ENCODE measurements around the gene ADGRG6. TPM values are rescaled to one million over a fixed set of nuclear protein-coding genes. Genes with fewer than 3 reads are reported as not detected.
A peak's percentile ranks its signal among the peaks of the same experiment; 100 is the strongest.

Gene ADGRG6
- polyA plus RNA-seq, 1 of the 3 experiments (the other 2 are of a cell fraction), result 61.5 TPM

GRCh38 chr6:142333431-142333830 lies 31.6 kb downstream of the ADGRG6 start:
- Histone ChIP-seq H2AFZ (ENCODE audit: low read depth) (no peak overlapping the region), H3K4me3 (ENCODE audit: low read depth in 2 of 2, low read length in 1 of 2) (no peak overlapping the region), H3K27me3 (ENCODE audit: insufficient read depth) (no peaks in the 10 kb centered on the region), H4K20me1 (ENCODE audit: insufficient read depth) (no peaks in the 10 kb centered on the region), H3K9me3 (no peaks in the 10 kb centered on the region), H3K79me2 (ENCODE audit: insufficient read depth) (peaks cover 74% of the 10 kb centered on the region), H3K4me2 (no peak overlapping the region), H3K36me3 (replicated peaks in 1 of 2; ENCODE audit: control insufficient read depth in 1 of 2, insufficient read depth in 2 of 2, low read length in 1 of 2) (no peaks in the 10 kb centered on the region), H3F3A (replicated peaks; ENCODE audit: insufficient read depth) (peaks cover 44% of the 10 kb centered on the region), H3K9ac (no peak overlapping the region), H3K4me1 (ENCODE audit: control insufficient read depth in 1 of 2, insufficient read depth in 2 of 2, low read depth in 1 of 2, low read length in 1 of 2) (peaks cover 0 to 4% of the 10 kb centered on the region in 2 experiments; a peak in 2 of 4 replicates), H3K9me2 (no peaks in the 10 kb centered on the region), H3K27ac (ENCODE audit: low read depth in 2 of 2, low read length in 1 of 2) (peak overlapping the region; percentile 88 to 93; a peak in 3 of 4 replicates)
- TF ChIP-seq NFIC (IDR thresholded peaks at IDR 0.05; ENCODE audit: borderline replicate concordance), result no peak
- TF ChIP-seq RAD21 (IDR thresholded peaks at IDR 0.05; ENCODE audit: low read length), result no peak
- TF ChIP-seq CHD2 (IDR thresholded peaks at IDR 0.05; ENCODE audit: low read length, partially characterized antibody), result no peak
- TF ChIP-seq FOSL2 (IDR thresholded peaks at IDR 0.05; ENCODE audit: borderline replicate concordance, low read depth), result peak; percentile 46; the same call in 1 of the 2 replicates
- TF ChIP-seq YY1 (IDR thresholded peaks at IDR 0.05; ENCODE audit: low read depth), result no peak
- DNase-seq, result no peak
- ChIA-PET POLR2A (no interaction called here), CTCF (interaction anchor here (0.6 kb wide), 1 partner anchor 777 kb away, joined by 3 read pairs; no protein-coding TSS in a partner anchor)
- WGBS (ENCODE audit: low lambda C conversion rate), result 15% methylated on average over 2 of the region's 2 CpGs

GRCh38 chr6:142334294-142334693 lies 32.5 kb downstream of the ADGRG6 start:
- Histone ChIP-seq H3K27ac (ENCODE audit: low read depth in 2 of 2, low read length in 1 of 2) (peak overlapping the region; percentile 88 to 93), H2AFZ (ENCODE audit: low read depth) (peak overlapping the region; percentile 50; the same call in 1 of the 2 replicates), H3K79me2 (ENCODE audit: insufficient read depth) (peaks cover 73% of the 10 kb centered on the region), H3F3A (replicated peaks; ENCODE audit: insufficient read depth) (peaks cover 46% of the 10 kb centered on the region), H3K9me2 (no peaks in the 10 kb centered on the region), H3K36me3 (replicated peaks in 1 of 2; ENCODE audit: control insufficient read depth in 1 of 2, insufficient read depth in 2 of 2, low read length in 1 of 2) (no peaks in the 10 kb centered on the region), H3K4me3 (ENCODE audit: low read depth in 2 of 2, low read length in 1 of 2) (no peak overlapping the region), H4K20me1 (ENCODE audit: insufficient read depth) (no peaks in the 10 kb centered on the region), H3K27me3 (ENCODE audit: insufficient read depth) (no peaks in the 10 kb centered on the region), H3K4me2 (no peak overlapping the region), H3K9ac (peak overlapping the region; percentile 13; the same call in 1 of the 2 replicates), H3K9me3 (no peaks in the 10 kb centered on the region), H3K4me1 (ENCODE audit: control insufficient read depth in 1 of 2, insufficient read depth in 2 of 2, low read depth in 1 of 2, low read length in 1 of 2) (peaks cover 0 to 4% of the 10 kb centered on the region in 2 experiments; a peak in 2 of 4 replicates)
- 25% methylated on average over 2 of the region's 2 CpGs for WGBS (ENCODE audit: low lambda C conversion rate)
- no peak for DNase-seq
- ChIA-PET CTCF (no interaction called here), POLR2A (no interaction called here)
- TF ChIP-seq RCOR1 (IDR thresholded peaks at IDR 0.05; ENCODE audit: low read length), result no peak
- no peak for TF ChIP-seq EP300 (IDR thresholded peaks at IDR 0.05; ENCODE audit: borderline replicate concordance in 1 of 2, low read depth in 1 of 2, low read length in 1 of 2)
- TF ChIP-seq USF2 (IDR thresholded peaks at IDR 0.05; ENCODE audit: borderline replicate concordance, low read depth, low read length), result no peak

GRCh38 chr6:142335415-142335814 lies 33.6 kb downstream of the ADGRG6 start:
- TF ChIP-seq SMC3 (IDR thresholded peaks at IDR 0.05; ENCODE audit: low read depth, low read length) (no peak), TCF12 (IDR thresholded peaks at IDR 0.05) (no peak), USF1 (IDR thresholded peaks at IDR 0.05; ENCODE audit: borderline replicate concordance, low read depth) (no peak), PBX3 (IDR thresholded peaks at IDR 0.05) (no peak), CTCF (IDR thresholded peaks at IDR 0.05) (no peak), YY1 (IDR thresholded peaks at IDR 0.05; ENCODE audit: low read depth) (no peak), RCOR1 (IDR thresholded peaks at IDR 0.05; ENCODE audit: low read length) (no peak), TEAD4 (IDR thresholded peaks at IDR 0.05; ENCODE audit: borderline replicate concordance, insufficient read depth) (no peak), NRF1 (IDR thresholded peaks at IDR 0.05; ENCODE audit: low read depth, low read length) (no peak)

More at GRCh38 chr6:142335415-142335814, 33.6 kb downstream of the ADGRG6 start:
- no peaks in the 10 kb centered on the region for H3K9me3 ChIP-seq
- POLR2A ChIA-PET, result no interaction called here
- no peak overlapping the region for H3K9ac ChIP-seq
- H3K27ac ChIP-seq (ENCODE audit: low read depth in 2 of 2, low read length in 1 of 2), result peak overlapping the region; percentile 88 to 93
- H3K79me2 ChIP-seq (ENCODE audit: insufficient read depth), result peaks cover 73% of the 10 kb centered on the region
- H3K4me1 ChIP-seq (ENCODE audit: control insufficient read depth in 1 of 2, insufficient read depth in 2 of 2, low read depth in 1 of 2, low read length in 1 of 2), result peaks cover 0 to 4% of the 10 kb centered on the region in 2 experiments; a peak in 2 of 4 replicates
- no peaks in the 10 kb centered on the region for H4K20me1 ChIP-seq (ENCODE audit: insufficient read depth)
- H3K36me3 ChIP-seq (replicated peaks in 1 of 2; ENCODE audit: control insufficient read depth in 1 of 2, insufficient read depth in 2 of 2, low read length in 1 of 2), result no peaks in the 10 kb centered on the region
- no peaks in the 10 kb centered on the region for H3K9me2 ChIP-seq
- H3K4me3 ChIP-seq (ENCODE audit: low read depth in 2 of 2, low read length in 1 of 2), result no peak overlapping the region
- no peak overlapping the region; the same call in 1 of the 2 replicates for H2AFZ ChIP-seq (ENCODE audit: low read depth)
- DNase-seq, result no peak
- H3F3A ChIP-seq (replicated peaks; ENCODE audit: insufficient read depth), result peaks cover 47% of the 10 kb centered on the region
- 8% methylated on average over 2 of the region's 2 CpGs for whole genome bisulfite sequencing (ENCODE audit: low lambda C conversion rate)
- H3K27me3 ChIP-seq (ENCODE audit: insufficient read depth), result no peaks in the 10 kb centered on the region
- CTCF ChIA-PET, result no interaction called here
- peak overlapping the region; percentile 48 for H3K4me2 ChIP-seq
